ENCODE data around the gene NARS2.

GRCh38 chr11:78532991-78533390, 41.7 kb downstream of the NARS2 start:
- TF ChIP-seq CTCF (IDR thresholded peaks at IDR 0.05; ENCODE audit: low read depth, low read length, poor library complexity, severe bottlenecking) (no peak), EZH2phosphoT487 (IDR thresholded peaks at IDR 0.05; ENCODE audit: borderline replicate concordance, low read length) (no peak)
